DMS153 treated with DMSO at 0.1 percent for 48 hours (cell line): ENCODE data around the gene OR2T11.
"Not testable (repeated sequence)": the region's sequence is repeated elsewhere in the genome, so short reads cannot be mapped to it uniquely, and the experiment has no call there.

ENCODE experiments used
- DNase-seq: peaks from one replicate; lab custom pipeline; 2025; ENCODE audit not compliant: unreplicated experiment; lab: John Stamatoyannopoulos, UW

OR2T11 gene

DNA sequence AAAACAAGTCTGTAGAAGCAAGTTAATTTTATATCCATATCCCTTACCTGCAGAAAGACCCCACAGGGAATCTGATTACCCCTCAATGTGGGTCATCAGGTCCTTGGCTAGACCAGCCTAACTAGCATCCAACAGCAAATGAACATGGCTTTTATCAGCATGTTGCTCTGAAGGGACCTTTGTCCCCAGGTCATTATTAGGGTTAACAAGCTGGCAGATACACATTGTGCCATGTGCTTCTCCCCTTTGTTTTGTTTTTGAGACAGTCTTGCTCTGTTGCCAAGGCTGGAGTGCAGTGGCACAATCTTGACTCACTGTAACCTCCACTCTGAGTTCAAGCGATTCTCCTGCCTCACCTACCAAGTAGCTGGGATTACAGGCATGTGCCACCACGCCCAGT lies at the start of gene OR2T11:
Gene OR2T11, minus strand, starts transcription at position 101 of the 400 bp plus-strand sequence. CDS start 7,963 bp downstream, outside the sequence.
- not testable (repeated sequence) for DNase-seq

DNA sequence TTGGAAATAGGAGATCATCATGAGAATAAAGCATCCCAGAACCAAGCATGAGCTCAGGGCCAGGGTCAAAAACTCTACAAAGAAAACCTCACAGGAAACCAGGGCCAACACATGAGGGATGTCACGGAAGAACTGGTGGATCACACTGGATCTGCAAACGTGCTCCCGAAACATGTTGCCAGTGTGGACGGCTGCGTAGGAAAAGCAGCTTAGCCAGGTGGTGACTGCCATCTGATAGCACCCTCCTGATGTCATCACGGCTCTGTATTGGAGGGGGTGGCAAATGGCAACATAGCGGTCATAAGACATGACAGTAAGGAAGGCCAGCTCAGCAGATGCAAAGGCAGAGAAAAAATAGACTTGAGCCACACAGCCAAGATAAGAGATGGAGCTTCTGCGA lies 46.8 kb upstream of the OR2T11 start:
- DNase-seq = no peak

GRCh38 chr1:248670003-248670402 lies 35.1 kb upstream of the OR2T11 start:
- DNase-seq = no peak

- DNase-seq = not testable (repeated sequence)
Measured at GRCh38 chr1:248663453-248664328, 28.8 kb upstream of the OR2T11 start.

- not testable (repeated sequence) for DNase-seq
Measured at GRCh38 chr1:248656797-248657196, 21.9 kb upstream of the OR2T11 start.

- DNase-seq = not testable (repeated sequence)
Measured at GRCh38 chr1:248655354-248655753, 20.5 kb upstream of the OR2T11 start, which contains the start of gene OR2T27. Gene OR2T27 (minus strand): TSS chr1:248655528. CDS start chr1:248650884, 4,644 bp downstream.

DNA sequence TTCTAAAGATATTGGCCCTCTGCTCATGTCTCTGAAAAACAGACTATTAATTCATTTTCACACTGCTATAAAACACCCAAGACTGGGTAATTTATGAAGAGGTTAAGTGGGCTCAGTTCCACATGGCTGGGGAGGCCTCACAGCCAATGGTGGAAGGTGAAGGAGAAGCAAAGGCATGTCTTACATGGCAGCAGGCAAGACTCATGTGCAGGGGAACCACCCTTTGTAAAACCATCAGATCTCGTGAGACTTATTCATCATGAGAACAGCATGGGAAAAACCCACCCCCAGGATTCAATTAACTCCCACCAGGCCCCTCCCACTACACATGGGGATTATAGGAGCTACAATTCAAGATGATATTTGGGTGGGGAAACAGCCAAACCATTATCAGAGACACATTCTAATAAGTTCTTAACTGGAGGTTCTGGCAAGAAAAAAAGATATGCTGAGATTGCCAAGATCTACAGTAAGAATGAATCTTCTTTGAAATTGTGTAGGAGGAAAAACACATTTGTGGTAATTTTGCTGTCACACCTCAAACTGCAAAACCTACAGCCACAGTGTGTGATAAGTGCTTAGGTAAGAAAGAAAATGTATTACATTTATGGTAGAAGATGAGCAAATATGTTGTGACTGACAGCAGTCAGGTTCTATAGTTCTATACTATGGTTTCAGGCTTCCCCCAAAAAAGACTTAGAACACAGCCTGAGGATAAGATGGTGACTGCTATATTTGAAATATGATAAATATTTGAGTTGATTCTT lies 14.1 kb upstream of the OR2T11 start:
- DNase-seq = not testable (repeated sequence)

DNA sequence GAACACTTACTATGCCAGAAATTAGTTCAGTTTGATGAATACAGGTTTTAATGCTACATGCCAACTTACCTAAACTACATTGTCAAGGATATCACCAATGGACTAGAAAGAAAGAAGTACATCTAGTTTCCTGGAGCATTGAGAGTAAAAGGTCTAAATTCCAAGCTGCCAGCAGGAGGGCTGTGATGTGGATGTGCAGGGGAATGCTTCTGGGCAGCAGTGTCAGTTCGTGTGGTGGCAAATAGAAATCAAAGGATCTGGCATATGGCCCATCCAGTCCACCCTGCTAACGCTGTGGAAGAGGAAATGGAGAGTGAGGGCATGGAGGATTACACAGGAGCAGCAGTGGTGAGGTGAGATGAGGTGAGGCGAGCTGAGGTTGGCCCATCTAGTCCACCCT lies 10.3 kb upstream of the OR2T11 start, which contains the start of gene OR2T35:
Gene OR2T35, minus strand, starts transcription at position 101 of the 400 bp plus-strand sequence. CDS start 6,020 bp downstream, outside the sequence.
- DNase-seq = not testable (repeated sequence)

GRCh38 chr1:248642971-248643651 lies 8.2 kb upstream of the OR2T11 start:
- DNase-seq = not testable (repeated sequence)

DNA sequence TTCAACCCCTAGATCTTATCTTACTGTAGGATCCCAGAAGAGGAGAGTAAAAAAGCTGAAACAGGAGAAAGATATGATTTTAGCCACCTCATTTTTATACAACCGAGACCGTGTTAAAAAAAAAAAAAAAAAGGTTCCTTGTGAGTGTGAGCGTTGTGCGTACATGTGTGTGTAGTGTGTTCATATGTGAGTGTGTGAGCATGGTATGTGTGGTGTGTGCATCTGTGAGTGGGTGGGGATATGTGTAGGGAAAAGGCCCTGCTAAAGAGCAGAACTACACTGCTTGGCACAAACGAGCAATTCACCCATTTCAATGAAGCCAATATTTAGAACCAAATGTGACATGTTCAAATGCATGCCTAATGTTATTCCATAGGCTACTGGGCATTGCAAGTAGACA lies 6.7 kb upstream of the OR2T11 start:
- not testable (repeated sequence) for DNase-seq

DNA sequence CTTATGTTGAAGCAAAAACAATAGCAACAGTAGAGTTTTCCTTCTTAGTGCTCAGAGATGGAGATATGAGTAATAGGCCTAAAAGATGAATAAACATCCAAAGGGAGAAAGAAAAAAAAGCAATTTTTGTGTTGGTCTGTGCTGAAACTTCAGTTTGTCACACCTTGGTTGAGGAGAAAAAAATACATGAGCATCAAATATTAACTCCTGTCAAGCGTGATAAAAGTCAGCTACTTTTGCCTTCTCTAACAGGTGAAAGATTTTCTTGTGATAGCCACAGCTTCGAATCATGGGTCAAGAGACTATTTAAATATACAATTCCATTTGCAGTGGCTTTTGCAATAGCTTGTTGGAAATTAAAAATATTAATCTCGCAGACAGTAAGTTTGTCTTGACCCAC lies 6.0 kb upstream of the OR2T11 start:
- DNase-seq = not testable (repeated sequence)

DNA sequence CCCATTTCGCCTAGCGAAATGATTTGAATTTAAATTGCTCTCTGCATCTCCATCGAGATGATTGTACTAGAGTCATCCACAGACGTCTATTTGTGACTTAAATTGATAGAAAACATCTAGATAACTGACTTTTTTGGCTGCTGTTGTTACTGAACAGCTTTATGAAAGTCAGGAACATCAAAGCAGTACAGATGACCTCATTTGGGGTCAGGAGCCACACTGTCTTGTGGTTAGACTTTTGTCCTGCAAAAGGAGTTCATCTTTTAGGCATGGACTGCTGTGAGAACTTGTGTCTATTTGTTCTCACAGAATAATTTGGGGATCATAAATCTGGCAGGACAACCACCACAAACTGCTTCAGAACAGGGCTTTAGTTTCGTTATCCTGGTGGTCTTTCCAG lies 4.8 kb upstream of the OR2T11 start:
- DNase-seq = not testable (repeated sequence)

DNA sequence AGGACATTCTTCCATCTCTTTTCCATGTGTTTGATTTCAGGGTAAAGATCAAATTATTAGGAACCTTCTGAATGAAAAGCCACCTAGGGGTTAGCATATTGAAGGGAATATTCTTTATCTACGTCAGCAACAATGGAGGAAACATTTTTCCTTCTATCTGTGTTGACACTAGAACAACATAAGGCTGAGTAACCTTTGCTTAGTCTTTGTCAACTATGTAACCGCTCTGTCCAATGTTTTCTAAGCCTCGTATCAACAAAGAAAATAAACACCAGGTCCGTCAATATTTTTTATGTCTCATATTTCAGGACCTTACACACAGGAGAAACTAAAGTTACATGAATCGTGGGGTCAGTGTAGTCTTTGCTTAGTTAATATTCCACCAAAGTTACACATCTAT lies 1.7 kb upstream of the OR2T11 start:
- DNase-seq = not testable (repeated sequence)

DNA sequence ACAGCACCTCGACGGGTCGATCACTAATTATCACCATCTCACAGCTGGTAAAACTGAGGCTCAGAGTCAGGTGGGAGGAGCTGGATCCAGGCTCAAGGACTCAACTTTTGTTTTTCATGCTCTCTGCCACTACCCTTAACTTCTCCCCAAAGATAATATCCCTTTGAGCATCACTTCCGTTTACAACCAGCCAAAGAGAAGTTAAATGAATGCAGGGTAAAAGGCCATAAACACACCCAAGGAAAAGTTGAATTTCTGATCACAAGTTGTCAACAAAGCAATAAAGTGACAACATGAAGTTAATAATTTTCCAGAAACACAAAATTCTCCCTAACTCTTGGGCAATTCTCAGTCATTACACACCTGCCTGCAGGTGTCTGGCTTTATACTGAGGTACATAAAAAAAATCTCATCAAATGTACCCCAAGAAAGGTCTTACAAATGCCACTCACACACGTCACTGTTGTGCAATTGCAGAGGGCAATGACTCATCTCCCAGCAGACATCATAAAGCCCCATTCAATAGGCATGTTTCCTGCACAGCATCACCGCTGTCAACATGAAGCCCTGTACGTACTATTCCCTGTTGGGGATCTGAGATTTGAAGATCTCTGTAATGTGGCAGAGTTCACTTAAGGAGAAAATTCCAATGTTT lies 3.4 kb downstream of the OR2T11 start:
- DNase-seq = no peak

GRCh38 chr1:248630551-248630950 lies 4.3 kb downstream of the OR2T11 start:
- no peak for DNase-seq

DNA sequence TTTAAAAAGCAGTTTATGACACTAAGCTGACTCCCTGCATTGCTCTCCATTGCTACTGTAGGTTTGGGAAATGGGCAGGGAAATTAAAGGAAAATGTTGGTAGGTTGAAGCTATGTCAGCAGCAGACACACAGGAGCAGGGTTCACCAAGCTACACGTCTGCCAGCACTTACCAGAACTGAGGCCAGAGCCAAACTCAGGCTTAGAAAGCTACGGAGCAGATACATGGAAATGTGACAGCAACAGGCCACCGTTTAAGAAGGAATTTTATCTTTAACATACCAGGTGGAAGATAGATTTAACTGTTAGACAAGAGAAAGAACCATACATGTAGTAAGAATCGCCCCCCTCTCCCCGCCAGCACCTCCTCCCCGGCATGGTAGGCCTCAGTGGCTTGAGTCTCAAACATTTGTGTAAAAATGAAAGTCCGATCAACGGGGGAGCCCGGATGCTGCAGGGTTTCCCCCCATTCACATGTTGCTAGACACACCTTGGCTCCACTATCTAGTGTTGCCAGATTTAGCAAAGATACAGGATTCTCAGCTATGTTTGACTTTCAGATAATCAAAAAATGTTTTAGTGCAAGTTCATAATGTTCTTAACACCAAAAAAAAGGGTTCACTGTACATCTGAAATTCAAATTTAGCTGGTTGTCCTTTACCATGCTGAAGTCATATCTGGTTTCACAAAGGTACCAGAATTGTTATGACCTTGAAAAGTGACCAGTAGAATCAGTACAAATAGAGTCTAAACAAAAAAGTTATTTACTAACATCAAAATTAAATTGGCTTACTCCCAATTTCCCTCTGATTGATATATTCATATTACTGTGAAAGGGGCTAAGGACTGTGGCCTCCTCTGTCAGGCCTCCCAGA lies 6.7 kb downstream of the OR2T11 start:
- no peak for DNase-seq

- DNase-seq = no peak
Measured at GRCh38 chr1:248625971-248626370, 8.9 kb downstream of the OR2T11 start.

GRCh38 chr1:248625166-248625565 lies 9.7 kb downstream of the OR2T11 start:
- DNase-seq = no peak

DNA sequence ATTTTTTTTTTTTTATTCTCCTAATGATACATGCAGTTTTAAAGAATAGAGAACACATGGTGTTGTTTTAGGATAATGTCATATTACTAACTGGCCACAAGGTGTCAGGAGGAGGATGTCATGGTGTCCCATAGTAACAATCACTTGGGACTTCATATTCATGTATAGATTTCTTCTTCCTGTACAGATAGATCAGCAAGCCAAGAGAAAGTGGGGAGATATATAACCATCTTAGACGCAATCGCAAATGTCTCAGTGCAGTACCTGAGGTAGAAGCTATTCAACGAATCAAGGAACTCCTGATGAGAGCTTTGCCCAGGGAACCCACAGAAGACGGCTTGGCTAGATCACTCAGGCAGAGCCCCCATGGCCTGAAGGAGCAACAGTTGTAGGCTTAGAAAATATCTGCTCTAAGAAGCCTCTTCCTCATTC lies 12.3 kb downstream of the OR2T11 start:
- DNase-seq = peak; percentile 85

- DNase-seq = no peak
Measured at GRCh38 chr1:248621770-248622169, 13.1 kb downstream of the OR2T11 start.
